Liver (tissue), 3 donors: ENCODE measurements around the gene RNASE13.

ENCODE experiments used
- HNF4A ChIP-seq, 2 donors: conservative IDR thresholded peaks; 2 replicates each; pipeline ENCODE4 v1.6.1; 2016; ENCODE audit warnings: antibody characterized with exemption in 2 of 2, mild to moderate bottlenecking in 2 of 2
- JUND ChIP-seq, 2 donors: IDR thresholded peaks; 2 replicates each; pipeline ENCODE4 v1.6.1; 2016; ENCODE audit warnings: antibody characterized with exemption in 2 of 2
- RAD21 ChIP-seq, 2 donors: IDR thresholded peaks; 2 replicates each; pipeline ENCODE4 v1.6.1; 2016; ENCODE audit warnings: antibody characterized with exemption in 2 of 2, mild to moderate bottlenecking in 2 of 2
- REST ChIP-seq: IDR thresholded peaks from 2 replicates; pipeline ENCODE4 v1.6.1; 2016; ENCODE audit warnings: antibody characterized with exemption, mild to moderate bottlenecking
- YY1 ChIP-seq: IDR thresholded peaks from 2 replicates; pipeline ENCODE4 v1.6.1; 2016; ENCODE audit warnings: antibody characterized with exemption, mild to moderate bottlenecking
- ZBTB33 ChIP-seq: IDR thresholded peaks from 2 replicates; pipeline ENCODE4 v1.6.1; 2016; ENCODE audit warnings: antibody characterized with exemption
- TF ChIP-seq, protein P1 (sequence below): IDR thresholded peaks from 2 replicates; pipeline ENCODE4 v1.6.1; 2016; ENCODE audit warnings: antibody characterized with exemption
- TF ChIP-seq, protein P2 (sequence below): fragments of 150-350 bp; IDR thresholded peaks from 2 replicates; pipeline ENCODE4 v1.5.1; 2017; ENCODE audit warnings: improper control_type of control experiment, low read depth, low read length; ENCODE audit not compliant: missing input control
- donor health status: healthy.
- donor health status: healthy.

- TF ChIP-seq REST (no peak), JUND (IDR thresholded peaks at IDR 0.05) (no peak), ZBTB33 (no peak), HNF4A (conservative IDR thresholded peaks at IDR 0.05) (no peak), YY1 (no peak), RAD21 (IDR thresholded peaks at IDR 0.05) (no peak)
- TF ChIP-seq, protein P1, sequence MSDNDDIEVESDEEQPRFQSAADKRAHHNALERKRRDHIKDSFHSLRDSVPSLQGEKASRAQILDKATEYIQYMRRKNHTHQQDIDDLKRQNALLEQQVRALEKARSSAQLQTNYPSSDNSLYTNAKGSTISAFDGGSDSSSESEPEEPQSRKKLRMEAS: no peak
- TF ChIP-seq, protein P2, sequence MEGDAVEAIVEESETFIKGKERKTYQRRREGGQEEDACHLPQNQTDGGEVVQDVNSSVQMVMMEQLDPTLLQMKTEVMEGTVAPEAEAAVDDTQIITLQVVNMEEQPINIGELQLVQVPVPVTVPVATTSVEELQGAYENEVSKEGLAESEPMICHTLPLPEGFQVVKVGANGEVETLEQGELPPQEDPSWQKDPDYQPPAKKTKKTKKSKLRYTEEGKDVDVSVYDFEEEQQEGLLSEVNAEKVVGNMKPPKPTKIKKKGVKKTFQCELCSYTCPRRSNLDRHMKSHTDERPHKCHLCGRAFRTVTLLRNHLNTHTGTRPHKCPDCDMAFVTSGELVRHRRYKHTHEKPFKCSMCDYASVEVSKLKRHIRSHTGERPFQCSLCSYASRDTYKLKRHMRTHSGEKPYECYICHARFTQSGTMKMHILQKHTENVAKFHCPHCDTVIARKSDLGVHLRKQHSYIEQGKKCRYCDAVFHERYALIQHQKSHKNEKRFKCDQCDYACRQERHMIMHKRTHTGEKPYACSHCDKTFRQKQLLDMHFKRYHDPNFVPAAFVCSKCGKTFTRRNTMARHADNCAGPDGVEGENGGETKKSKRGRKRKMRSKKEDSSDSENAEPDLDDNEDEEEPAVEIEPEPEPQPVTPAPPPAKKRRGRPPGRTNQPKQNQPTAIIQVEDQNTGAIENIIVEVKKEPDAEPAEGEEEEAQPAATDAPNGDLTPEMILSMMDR: no peak
Observed at GRCh38 chr14:21078726-21079125, 44.1 kb upstream of the RNASE13 start.
